DOHH2 (cell line): ENCODE results near the gene TRRAP.
A peak's percentile ranks its signal among the peaks of the same experiment; 100 is the strongest.

ENCODE experiments used
- H3F3A ChIP-seq: fragments of 200-600 bp; sonication (generic), shearing (Covaris generic); 2 replicates; pipeline ENCODE4 v1.6.0; 2016; ENCODE audit warnings: antibody characterized with exemption, mild to moderate bottlenecking; ENCODE audit not compliant: control insufficient read depth, insufficient read depth
- H3K27ac ChIP-seq: fragments of 200-600 bp; sonication (generic); 2 replicates; pipeline ENCODE4 v1.5.1; 2014; ENCODE audit warnings: low read depth, mild to moderate bottlenecking, low read length, moderate library complexity
- H3K27me3 ChIP-seq: fragments of 200-600 bp; sonication (generic); 2 replicates; pipeline ENCODE4 v1.6.1; 2014; ENCODE audit warnings: mild to moderate bottlenecking, low read length, mixed read lengths; ENCODE audit not compliant: control insufficient read depth
- H3K36me3 ChIP-seq: fragments of 200-600 bp; sonication (generic); 2 replicates; pipeline ENCODE4 v1.6.1; 2014; ENCODE audit warnings: mild to moderate bottlenecking, low read length, moderate library complexity, mixed read lengths; ENCODE audit not compliant: control insufficient read depth
- H3K4me1 ChIP-seq: fragments of 200-600 bp; sonication (generic); 2 replicates; pipeline ENCODE4 v1.6.1; 2014; ENCODE audit warnings: mild to moderate bottlenecking, low read length, mixed read lengths; ENCODE audit not compliant: control insufficient read depth
- H3K4me2 ChIP-seq: fragments of 200-600 bp; sonication (generic); 2 replicates; pipeline ENCODE4 v1.6.0; 2014; ENCODE audit warnings: mild to moderate bottlenecking, low read length, moderate library complexity
- H3K4me3 ChIP-seq: fragments of 200-600 bp; sonication (generic); 2 replicates; pipeline ENCODE4 v1.5.1; 2014; ENCODE audit warnings: mild to moderate bottlenecking, low read length, mixed read lengths
- H3K79me2 ChIP-seq: fragments of 200-600 bp; sonication (generic); 2 replicates; pipeline ENCODE4 v1.6.1; 2014; ENCODE audit warnings: mild to moderate bottlenecking, low read length, mixed read lengths; ENCODE audit not compliant: control insufficient read depth
- H3K9me2 ChIP-seq: fragments of 200-600 bp; sonication (generic); replicated peaks from 2 replicates; pipeline ENCODE4 v1.6.1; 2014; ENCODE audit warnings: mild to moderate bottlenecking, low read length, mixed read lengths; ENCODE audit not compliant: control insufficient read depth
- H3K9me3 ChIP-seq: fragments of 200-600 bp; sonication (generic); 2 replicates; pipeline ENCODE4 v1.6.1; 2014; ENCODE audit warnings: antibody characterized with exemption, low read length, mixed read lengths; ENCODE audit not compliant: control insufficient read depth, insufficient read depth
- H4K20me1 ChIP-seq: fragments of 200-600 bp; sonication (generic); 2 replicates; pipeline ENCODE4 v1.6.0; 2014; ENCODE audit warnings: low read depth, mild to moderate bottlenecking, antibody characterized with exemption, low read length, moderate library complexity; ENCODE audit not compliant: control insufficient read depth, insufficient read depth
- CTCF ChIP-seq: fragments of 200-600 bp; sonication (generic); IDR thresholded peaks from one replicate; pipeline ENCODE4 v1.5.1; 2014; ENCODE audit warnings: antibody characterized with exemption, mild to moderate bottlenecking, low read depth, low read length; ENCODE audit not compliant: poor library complexity, severe bottlenecking
- EZH2phosphoT487 ChIP-seq: fragments of 200-600 bp; sonication (generic); IDR thresholded peaks from 2 replicates; pipeline ENCODE4 v1.6.1; 2017; ENCODE audit warnings: borderline replicate concordance, mild to moderate bottlenecking, antibody characterized with exemption, low read length, moderate library complexity, mixed read lengths

The TRRAP gene

GRCh38 chr7:99034932-99035722 is 156.8 kb downstream of the TRRAP start:
- no peak overlapping the region for H3K4me2 ChIP-seq
- no peaks in the 10 kb centered on the region for H3K79me2 ChIP-seq
- H3K27ac ChIP-seq: no peak overlapping the region
- H3K36me3 ChIP-seq: peaks cover 94% of the 10 kb centered on the region
- H3K9me2 ChIP-seq: no peaks in the 10 kb centered on the region
- no peaks in the 10 kb centered on the region for H3K9me3 ChIP-seq
- H3K4me3 ChIP-seq: no peak overlapping the region
- H3K27me3 ChIP-seq: no peaks in the 10 kb centered on the region
- TF ChIP-seq CTCF (no peak), EZH2phosphoT487 (no peak)
- 0 out of 2 replicates have a peak, but pooled peaks cover 3% of the 10 kb centered on the region for H3F3A ChIP-seq
- peaks cover 10% of the 10 kb centered on the region; the same call in 1 of the 2 replicates for H4K20me1 ChIP-seq
- H3K4me1 ChIP-seq: peaks cover 13% of the 10 kb centered on the region

- TF ChIP-seq CTCF (no peak), EZH2phosphoT487 (no peak)
- Histone ChIP-seq H3K4me3 (no peak overlapping the region), H3K36me3 (peaks cover 94% of the 10 kb centered on the region)
Observed at GRCh38 chr7:99035723-99036545, 157.6 kb downstream of the TRRAP start.

GRCh38 chr7:99036546-99037111 is 158.3 kb downstream of the TRRAP start:
- Histone ChIP-seq H3K4me2 (peak overlapping the region; percentile 19; the same call in 1 of the 2 replicates), H3K4me3 (no peak overlapping the region)
- TF ChIP-seq CTCF (peak; percentile 67), EZH2phosphoT487 (no peak)

More at GRCh38 chr7:99035723-99036545, 157.6 kb downstream of the TRRAP start:
- Histone ChIP-seq H3K9me3 (no peaks in the 10 kb centered on the region), H3K4me1 (peaks cover 13% of the 10 kb centered on the region), H3K27ac (no peak overlapping the region), H4K20me1 (peaks cover 12% of the 10 kb centered on the region; the same call in 1 of the 2 replicates), H3K79me2 (no peaks in the 10 kb centered on the region), H3K4me2 (peak overlapping the region; percentile 19; the same call in 1 of the 2 replicates), H3K27me3 (no peaks in the 10 kb centered on the region), H3K9me2 (no peaks in the 10 kb centered on the region), H3F3A (0 out of 2 replicates have a peak, but pooled peaks cover 3% of the 10 kb centered on the region)

More at GRCh38 chr7:99036546-99037111, 158.3 kb downstream of the TRRAP start:
- peaks cover 12% of the 10 kb centered on the region; the same call in 1 of the 2 replicates for H4K20me1 ChIP-seq
- H3K4me1 ChIP-seq: peaks cover 13% of the 10 kb centered on the region
- no peaks in the 10 kb centered on the region for H3K9me2 ChIP-seq
- H3K9me3 ChIP-seq: no peaks in the 10 kb centered on the region
- peaks cover 94% of the 10 kb centered on the region for H3K36me3 ChIP-seq
- H3K79me2 ChIP-seq: no peaks in the 10 kb centered on the region
- 0 out of 2 replicates have a peak, but pooled peaks cover 3% of the 10 kb centered on the region for H3F3A ChIP-seq
- H3K27me3 ChIP-seq: no peaks in the 10 kb centered on the region
- H3K27ac ChIP-seq: no peak overlapping the region
